Left hindlimb (tissue), 1 donor: ENCODE results near the gene RAE1.

Experiments used
- DNase-seq: peaks from one replicate; pipeline ENCODE4 v3.0.0-alpha.2; 2018

RAE1 gene

DNA sequence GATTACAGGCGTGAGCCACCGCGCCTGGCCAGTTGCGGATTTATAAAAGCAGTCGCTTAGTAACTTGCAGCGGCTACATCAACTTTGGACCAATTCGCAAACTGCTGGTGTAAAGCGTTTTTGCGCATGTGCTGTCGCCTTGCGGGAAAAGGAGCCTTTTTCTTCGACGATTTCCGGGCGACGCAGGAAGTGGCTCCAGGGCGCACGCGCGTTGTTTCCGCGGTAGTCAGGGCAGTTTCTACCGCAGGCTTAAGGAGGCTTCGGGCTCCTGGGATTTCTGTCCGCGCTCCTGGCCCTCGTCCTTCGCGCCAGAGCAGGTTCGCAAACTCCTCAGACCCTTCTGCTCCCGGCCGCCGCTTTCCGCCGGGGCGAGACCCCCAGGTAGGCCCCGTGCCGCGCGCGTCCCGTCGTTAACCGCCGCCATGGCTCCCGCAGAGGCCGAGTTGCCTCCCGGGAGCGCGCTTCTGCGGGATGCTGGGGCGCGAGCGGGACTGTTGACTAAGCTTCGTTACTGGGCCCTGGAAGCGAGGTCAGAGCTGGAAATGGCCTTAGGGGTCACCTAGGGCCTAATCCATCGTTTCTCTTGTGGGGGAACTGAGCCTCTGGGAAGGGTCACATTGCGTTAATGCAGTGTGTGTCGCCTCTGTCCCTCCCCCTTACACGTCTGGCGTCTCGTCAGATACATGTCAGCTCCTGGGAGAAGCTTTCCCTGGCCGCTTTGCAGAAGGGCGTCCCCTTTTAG lies at the start of gene RAE1:
Gene RAE1 (plus strand): TSS at position 214 of the 742 bp plus-strand sequence. CDS start 2,784 bp downstream, outside the sequence.
- peak; percentile 92 for DNase-seq

DNA sequence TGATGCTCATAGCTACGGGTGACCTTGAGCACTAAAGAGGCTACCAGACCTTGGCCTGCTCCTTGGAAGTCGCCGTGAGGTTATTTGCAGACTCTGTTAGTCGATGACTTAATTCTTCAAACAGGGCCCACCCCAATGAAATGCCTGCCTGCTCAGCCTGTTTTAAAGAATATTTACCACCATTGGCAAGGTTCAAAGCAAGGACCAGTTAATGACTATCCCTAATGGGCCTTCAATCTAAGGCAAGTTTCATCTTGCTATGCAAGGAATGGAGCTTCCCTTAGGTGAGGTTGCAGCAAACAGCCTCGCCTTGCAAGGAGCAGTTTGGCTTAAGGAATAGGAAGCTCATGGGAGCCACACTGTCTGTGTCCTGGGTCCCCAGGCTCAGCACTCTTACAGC lies 44.3 kb upstream of the RAE1 start:
- DNase-seq: no peak

DNA sequence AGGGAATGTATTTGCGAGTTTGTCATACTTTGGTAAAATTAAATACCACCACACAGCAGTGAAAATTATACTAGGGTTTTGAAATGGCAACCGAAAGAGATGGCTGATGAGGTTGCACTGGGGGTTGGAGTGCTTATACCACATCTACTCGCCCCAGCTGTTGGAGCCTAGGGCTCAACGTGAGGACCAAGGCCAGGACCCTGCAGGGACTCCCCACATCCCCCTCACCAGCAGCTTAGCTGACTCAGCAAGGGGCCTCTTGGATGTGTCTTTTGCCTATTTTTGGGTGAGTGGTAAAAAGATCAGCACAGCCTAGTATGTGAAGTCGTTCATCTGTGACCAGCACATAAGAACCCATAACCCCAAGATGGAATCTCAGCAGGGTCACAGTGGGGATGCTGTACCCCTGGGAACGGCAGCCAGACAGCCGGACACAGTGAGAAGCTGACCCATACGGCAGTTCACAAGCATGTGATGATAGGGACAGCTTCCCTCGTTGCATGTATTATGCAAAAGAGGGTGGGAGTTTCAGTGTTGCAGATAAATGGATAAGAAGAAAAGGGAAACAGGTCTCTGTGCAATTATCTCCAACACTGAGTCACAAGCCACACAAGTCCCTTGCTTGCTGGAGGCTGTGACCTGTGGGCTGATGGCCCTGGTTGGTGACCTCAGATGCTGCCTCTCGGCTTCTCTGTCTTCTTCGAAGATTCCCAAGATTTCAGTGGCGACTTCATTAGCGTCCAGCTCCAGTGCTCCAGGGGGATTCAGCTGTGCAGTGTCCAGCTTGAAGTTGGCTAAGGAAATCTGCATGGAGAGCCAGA lies 42.4 kb upstream of the RAE1 start:
- no peak for DNase-seq

GRCh38 chr20:57309544-57310115 lies 41.4 kb upstream of the RAE1 start:
- no peak for DNase-seq

DNA sequence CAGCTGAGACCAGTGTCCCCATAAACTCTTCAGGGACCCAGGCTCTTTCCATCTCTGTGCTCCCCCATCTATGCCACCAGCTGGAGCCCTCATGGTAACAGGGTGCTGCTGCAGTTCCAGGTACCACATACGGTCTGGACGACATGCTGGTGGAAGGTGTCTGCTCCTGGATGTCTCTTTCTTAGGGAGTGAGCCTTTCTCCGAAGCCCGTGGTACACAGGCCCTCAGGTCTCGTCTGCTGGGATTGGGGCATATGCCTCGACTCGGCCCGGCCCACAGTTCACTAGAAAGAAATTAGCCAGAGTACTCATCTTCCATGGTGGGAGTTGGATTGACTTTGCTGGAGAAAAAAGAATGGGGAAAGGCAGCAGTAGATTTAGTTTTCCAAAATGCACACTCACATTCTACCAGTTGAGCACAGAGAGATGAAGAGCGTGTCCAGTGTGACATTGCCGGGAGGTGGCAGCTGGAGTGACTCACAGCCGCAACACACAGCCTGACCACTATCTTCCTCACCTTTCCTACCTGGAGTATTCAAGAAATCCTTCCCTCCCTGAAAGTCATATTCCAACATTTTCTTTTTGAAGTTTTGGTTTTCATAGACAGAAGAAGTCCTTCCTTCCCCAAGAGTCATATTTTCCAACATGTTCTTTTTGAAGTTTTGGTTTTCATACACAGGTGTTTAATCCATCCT lies 40.1 kb upstream of the RAE1 start:
- DNase-seq: no peak

GRCh38 chr20:57312138-57312537 lies 38.9 kb upstream of the RAE1 start:
- DNase-seq: no peak

GRCh38 chr20:57313230-57313629 lies 37.8 kb upstream of the RAE1 start:
- no peak for DNase-seq

DNA sequence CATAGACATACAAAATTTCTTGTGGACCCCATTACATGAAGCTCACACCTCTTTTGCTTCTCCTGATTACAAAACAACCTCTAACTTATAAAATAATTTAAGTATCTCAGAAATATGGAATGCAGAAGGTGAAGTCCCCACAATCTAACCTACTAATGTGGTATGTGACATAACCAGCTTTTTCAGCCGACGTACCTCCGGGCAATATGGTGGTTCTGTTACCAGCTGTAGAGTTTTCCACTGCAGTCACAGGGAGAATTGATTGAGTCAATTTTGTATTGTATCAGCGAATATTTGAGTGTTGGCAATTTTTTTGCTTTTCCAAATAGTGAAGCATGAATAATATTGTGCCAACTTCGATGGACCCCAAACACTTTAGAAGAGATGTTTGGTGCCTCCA lies 37.1 kb upstream of the RAE1 start:
- DNase-seq: no peak

DNA sequence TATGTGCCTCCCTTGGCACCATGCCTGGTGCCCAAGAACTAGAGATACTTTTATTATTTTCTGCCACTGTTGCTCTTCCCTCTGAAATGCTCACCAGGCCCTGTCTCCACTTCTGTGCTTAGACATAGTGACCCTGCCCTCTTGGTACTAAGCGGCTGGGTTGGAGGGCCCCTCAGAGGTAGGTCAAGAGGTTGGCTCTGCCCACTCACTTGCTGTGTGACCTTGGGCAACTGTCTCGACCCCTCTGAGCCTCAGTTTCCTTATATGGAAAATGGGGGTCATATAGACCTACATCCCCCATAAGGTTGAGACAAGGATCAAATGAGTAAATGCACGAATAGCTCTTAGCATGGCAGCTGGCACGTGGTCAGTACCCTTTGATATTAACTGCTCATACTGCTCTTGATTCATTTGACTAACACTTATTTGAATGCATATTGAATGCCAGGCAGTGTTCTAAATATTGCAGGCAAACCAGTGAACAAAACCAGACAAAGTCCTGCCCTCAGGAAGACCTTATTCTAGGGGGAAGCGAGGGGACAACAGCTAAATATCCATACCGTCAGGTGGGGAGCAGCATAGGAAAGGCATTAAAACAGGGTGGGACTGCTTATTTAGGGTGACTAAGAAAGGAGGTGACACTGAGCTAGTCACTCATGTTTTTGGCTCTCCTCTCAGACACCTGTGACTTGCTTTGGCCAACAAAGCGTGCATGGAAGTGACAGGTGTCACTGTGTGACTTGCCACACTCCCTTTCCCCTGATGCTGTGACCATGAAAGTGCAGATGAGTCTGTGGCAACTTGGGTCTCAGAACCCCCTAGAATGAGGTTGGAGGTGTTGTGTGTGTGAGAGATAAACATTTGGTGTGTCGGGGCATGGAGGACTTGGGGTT lies 35.7 kb upstream of the RAE1 start:
- DNase-seq: no peak

DNA sequence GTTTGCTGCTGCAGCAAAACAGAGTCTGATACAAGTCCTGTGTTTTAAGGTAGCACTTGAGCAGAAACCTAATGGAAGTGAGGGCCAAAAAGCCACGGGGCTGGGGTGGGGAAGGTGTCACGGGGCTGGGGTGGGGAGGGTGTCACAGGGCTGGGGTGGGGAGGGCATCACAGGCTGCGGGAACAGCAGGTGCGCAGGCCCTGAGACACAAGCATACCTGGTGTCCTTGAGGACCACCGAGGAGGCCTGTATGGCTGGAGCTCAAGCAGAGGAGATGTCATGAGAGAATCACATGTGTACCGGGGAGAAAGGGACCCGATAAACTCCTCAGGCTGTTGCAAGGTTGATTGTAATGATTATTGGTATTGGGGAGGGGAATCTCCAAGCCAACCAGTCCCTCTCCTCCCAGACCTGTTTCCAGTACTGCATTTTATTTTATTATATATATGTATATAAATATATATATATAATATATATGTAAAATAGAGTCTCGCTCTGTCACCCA lies 35.0 kb upstream of the RAE1 start:
- no peak for DNase-seq

DNA sequence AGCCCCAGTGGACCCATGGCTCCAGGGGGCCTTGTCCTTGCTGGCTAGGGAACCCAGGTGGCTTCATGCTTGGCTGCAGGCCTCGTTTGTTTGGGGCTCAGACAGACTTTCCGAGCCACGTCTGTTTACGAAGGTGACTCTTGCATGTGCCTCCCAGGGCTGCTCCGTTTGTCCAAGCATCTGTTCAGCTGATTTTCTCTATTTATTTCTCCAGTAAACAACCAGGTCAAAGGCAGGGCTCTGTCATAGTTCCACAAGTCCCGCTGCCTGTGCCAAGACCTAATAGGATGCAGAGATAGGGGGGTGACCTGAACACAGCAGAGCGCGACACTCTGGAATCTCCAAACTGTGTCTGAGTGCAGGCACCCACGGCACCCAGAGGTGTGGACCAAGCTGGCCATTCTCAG lies 34.3 kb upstream of the RAE1 start:
- no peak for DNase-seq

DNA sequence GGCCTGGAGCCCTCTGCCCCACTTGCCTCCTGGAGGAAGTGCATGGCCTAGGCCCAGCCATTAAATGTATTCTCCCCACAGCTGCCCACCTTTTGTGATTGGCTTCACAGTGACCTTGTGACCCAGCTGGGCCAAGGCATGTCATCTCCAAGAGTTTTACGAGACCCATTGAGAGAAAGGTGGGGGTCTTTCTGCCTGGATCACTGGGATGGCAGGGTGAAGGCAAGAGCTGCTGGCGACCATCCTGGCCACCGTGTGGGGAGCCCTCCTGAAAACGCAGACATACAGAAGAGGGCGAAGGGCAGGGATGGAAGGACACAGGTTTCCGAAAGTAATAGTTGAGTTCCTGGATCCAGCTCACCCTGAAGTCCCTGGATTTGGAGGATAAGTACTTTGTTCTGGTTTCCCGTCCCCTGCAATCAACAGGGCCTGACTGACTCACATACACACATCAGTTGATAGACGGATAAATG lies 33.7 kb upstream of the RAE1 start:
- DNase-seq: no peak

GRCh38 chr20:57317789-57318371 lies 33.2 kb upstream of the RAE1 start:
- DNase-seq: no peak

GRCh38 chr20:57319584-57319983 lies 31.5 kb upstream of the RAE1 start:
- DNase-seq: no peak

DNA sequence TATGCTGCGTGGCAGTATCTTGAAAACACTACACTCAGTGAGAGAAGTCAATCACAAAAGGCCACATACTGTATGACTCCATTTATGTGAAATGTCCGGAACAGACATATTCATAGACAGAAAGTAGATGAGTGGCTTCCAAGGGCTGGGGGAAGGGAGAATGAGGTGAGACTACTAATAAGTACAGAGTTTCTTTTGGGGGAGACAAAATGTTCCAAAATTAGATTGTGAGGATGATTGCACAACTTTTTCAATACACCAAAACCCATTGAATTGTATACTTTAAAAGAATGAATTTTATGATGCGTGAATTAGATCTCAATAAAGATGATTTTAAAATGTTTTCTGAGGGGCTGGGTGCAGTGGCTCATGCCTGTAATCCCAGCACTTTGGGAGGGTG lies 30.7 kb upstream of the RAE1 start:
- no peak for DNase-seq

GRCh38 chr20:57321142-57321541 lies 29.9 kb upstream of the RAE1 start:
- no peak for DNase-seq

DNA sequence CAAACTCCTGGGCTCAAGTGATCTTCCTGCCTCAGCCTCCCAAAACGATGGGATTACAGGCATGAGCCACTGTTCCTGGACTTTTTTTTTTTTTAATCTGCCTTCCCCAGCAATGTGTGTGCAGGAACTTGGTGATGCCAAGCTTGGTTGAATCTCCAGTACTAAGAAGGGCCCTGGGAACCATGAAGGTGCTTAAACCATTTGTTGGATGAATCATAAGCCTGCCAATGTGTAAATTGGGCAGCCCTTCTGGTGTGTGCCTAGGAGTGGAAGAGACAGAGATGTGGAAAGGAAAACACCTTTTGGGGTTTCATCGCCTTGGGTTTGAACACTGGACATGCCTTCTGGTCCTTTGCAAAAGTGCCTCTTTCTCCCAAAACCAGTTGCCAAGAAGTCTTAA lies 28.6 kb upstream of the RAE1 start:
- no peak for DNase-seq

GRCh38 chr20:57323034-57323433 lies 28.0 kb upstream of the RAE1 start:
- DNase-seq: no peak

DNA sequence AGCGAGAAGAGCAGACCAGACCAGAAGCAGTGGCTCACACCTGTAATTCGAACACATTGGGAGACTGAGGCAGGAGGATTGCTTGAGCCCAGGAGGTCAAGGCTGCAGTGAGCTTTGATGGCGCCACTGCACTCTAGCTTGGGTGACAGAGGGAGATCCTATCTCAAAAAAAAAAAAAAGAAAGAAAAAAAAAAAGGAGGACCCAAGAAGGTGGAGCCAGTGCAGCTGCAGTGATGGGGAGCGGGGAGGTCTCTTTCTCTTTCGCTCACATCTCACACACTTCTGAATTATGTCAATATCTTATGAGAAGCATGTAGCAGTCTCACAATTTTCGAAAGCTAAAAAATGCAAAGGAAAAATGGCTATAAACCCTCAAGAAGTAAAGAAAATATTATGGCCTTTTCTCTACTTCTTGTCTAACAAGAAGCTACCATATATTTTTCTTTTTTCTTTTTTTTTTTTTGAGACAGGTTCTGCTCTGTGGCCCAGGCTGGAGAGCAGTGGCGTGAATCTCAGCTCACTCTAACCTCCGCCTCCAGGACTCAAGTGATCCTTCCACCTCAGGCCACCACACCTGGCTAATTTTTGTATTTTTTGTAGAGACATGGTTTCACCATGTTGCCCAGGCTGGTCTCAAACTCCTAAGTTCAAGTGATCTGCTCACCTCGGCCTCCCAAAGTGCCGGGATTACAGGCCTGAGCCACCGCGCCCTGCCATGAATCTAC lies 25.3 kb upstream of the RAE1 start:
- no peak for DNase-seq

GRCh38 chr20:57326667-57327455 lies 24.2 kb upstream of the RAE1 start:
- DNase-seq: no peak
